SK-N-SH treated with all-trans-retinoic acid at 6 μM for 48 hours (cell line): ENCODE results near the gene SDHB.

Experiments
- ATAC-seq: fragments of 200-7000 bp; cut with Tn5 transposase; 3 replicates; pipeline ENCODE4 v1.9.1; 2020; ENCODE audit warnings: mild to moderate bottlenecking, moderate library complexity
- ARNTL ChIP-seq: fragments of 450-650 bp; formaldehyde crosslinking; IDR thresholded peaks from 2 replicates; pipeline ENCODE4 v1.5.0; 2020; ENCODE audit warnings: low read depth, mild to moderate bottlenecking, moderate library complexity, borderline replicate concordance
- BACH2 ChIP-seq: fragments of 250-450 bp; sonication (Bioruptor Pico); IDR thresholded peaks from 2 replicates; pipeline ENCODE4 v1.9.0; 2021; ENCODE audit warnings: mild to moderate bottlenecking, borderline replicate concordance
- CREB5 ChIP-seq: fragments of 250-450 bp; sonication (Bioruptor Pico); IDR thresholded peaks from 2 replicates; pipeline ENCODE4 v1.5.1; 2020; ENCODE audit warnings: low read depth, mild to moderate bottlenecking, moderate library complexity
- CSDC2 ChIP-seq: fragments of 250-450 bp; sonication (Bioruptor Pico); IDR thresholded peaks from 2 replicates; pipeline ENCODE4 v1.5.0; 2020; ENCODE audit warnings: mild to moderate bottlenecking, moderate library complexity
- CSRNP3 ChIP-seq: fragments of 250-450 bp; sonication (Bioruptor Pico); IDR thresholded peaks from 2 replicates; pipeline ENCODE4 v1.5.1; 2021; ENCODE audit warnings: mild to moderate bottlenecking, moderate library complexity
- ESRRG ChIP-seq: fragments of 250-450 bp; sonication (Bioruptor Pico); IDR thresholded peaks from 2 replicates; pipeline ENCODE4 v1.6.1; 2021; ENCODE audit warnings: mild to moderate bottlenecking
- GLIS3 ChIP-seq: fragments of 250-450 bp; sonication (Bioruptor Pico); IDR thresholded peaks from 2 replicates; pipeline ENCODE4 v1.5.0; 2020; ENCODE audit warnings: mild to moderate bottlenecking, moderate library complexity
- ISL1 ChIP-seq: fragments of 250-450 bp; sonication (Bioruptor Pico); IDR thresholded peaks from 2 replicates; pipeline ENCODE4 v2.1.2; 2022; ENCODE audit warnings: mild to moderate bottlenecking, moderate library complexity
- OSR1 ChIP-seq: fragments of 250-450 bp; sonication (Bioruptor Pico); IDR thresholded peaks from 2 replicates; pipeline ENCODE4 v1.8.0; 2022; ENCODE audit warnings: moderate library complexity, mild to moderate bottlenecking, inconsistent platforms
- PATZ1 ChIP-seq: fragments of 250-450 bp; sonication (Bioruptor Pico); IDR thresholded peaks from 2 replicates; pipeline ENCODE4 v1.8.0; 2020; ENCODE audit warnings: mild to moderate bottlenecking, moderate library complexity, borderline replicate concordance
- PPARA ChIP-seq: fragments of 250-450 bp; sonication (Bioruptor Pico); IDR thresholded peaks from 2 replicates; pipeline ENCODE4 v1.5.0; 2020; ENCODE audit warnings: mild to moderate bottlenecking, borderline replicate concordance
- SNAI2 ChIP-seq: fragments of 250-450 bp; sonication (Bioruptor Pico); IDR thresholded peaks from 2 replicates; pipeline ENCODE4 v1.5.0; 2020; ENCODE audit warnings: mild to moderate bottlenecking, moderate library complexity
- TCF4 ChIP-seq: fragments of 250-450 bp; sonication (Bioruptor Pico); IDR thresholded peaks from 2 replicates; pipeline ENCODE4 v1.8.0; 2021; ENCODE audit warnings: mild to moderate bottlenecking, moderate library complexity, borderline replicate concordance
- TOX ChIP-seq: fragments of 250-450 bp; sonication (Bioruptor Pico); IDR thresholded peaks from 2 replicates; pipeline ENCODE4 v1.8.0; 2021; ENCODE audit warnings: mild to moderate bottlenecking, moderate library complexity, borderline replicate concordance
- TSHZ2 ChIP-seq: fragments of 250-450 bp; sonication (Bioruptor Pico); IDR thresholded peaks from 2 replicates; pipeline ENCODE4 v1.5.0; 2020; ENCODE audit warnings: mild to moderate bottlenecking, moderate library complexity
- ZC3H10 ChIP-seq: fragments of 250-450 bp; sonication (Bioruptor Pico); IDR thresholded peaks from 2 replicates; pipeline ENCODE4 v1.5.1; 2021; ENCODE audit warnings: mild to moderate bottlenecking, moderate library complexity
- ZFP3 ChIP-seq: fragments of 250-450 bp; sonication (Bioruptor Pico); IDR thresholded peaks from 2 replicates; pipeline ENCODE4 v1.5.0; 2020; ENCODE audit warnings: mild to moderate bottlenecking, moderate library complexity
- ZFP30 ChIP-seq: fragments of 450-650 bp; formaldehyde crosslinking; IDR thresholded peaks from 2 replicates; pipeline ENCODE4 v1.5.0; 2022; ENCODE audit warnings: mild to moderate bottlenecking, moderate library complexity
- ZNF565 ChIP-seq: fragments of 450-650 bp; formaldehyde crosslinking; conservative IDR thresholded peaks from 2 replicates; pipeline ENCODE4 v1.5.0; 2020; ENCODE audit warnings: low read depth, mild to moderate bottlenecking, moderate library complexity
- ZNF70 ChIP-seq: fragments of 450-650 bp; formaldehyde crosslinking; IDR thresholded peaks from 2 replicates; pipeline ENCODE4 v1.5.0; 2020; ENCODE audit warnings: mild to moderate bottlenecking, moderate library complexity
- ZNF8 ChIP-seq: fragments of 450-650 bp; formaldehyde crosslinking; IDR thresholded peaks from 2 replicates; pipeline ENCODE4 v1.5.0; 2020; ENCODE audit warnings: mild to moderate bottlenecking, moderate library complexity

Gene SDHB

GRCh38 chr1:17047924-17048323, 5.9 kb downstream of the SDHB start:
- no peak for ATAC-seq
- TF ChIP-seq ISL1 (CRISPR knock-in tag) (no peak), TOX (CRISPR knock-in tag) (no peak), CREB5 (CRISPR knock-in tag) (no peak), ZFP3 (CRISPR knock-in tag) (no peak), BACH2 (CRISPR knock-in tag) (no peak), TCF4 (CRISPR knock-in tag) (no peak), ARNTL (no peak), SNAI2 (CRISPR knock-in tag) (no peak), CSDC2 (CRISPR knock-in tag) (no peak)

- no peak for ATAC-seq
- no peak for TF ChIP-seq TOX (CRISPR knock-in tag)
Observed at GRCh38 chr1:17046334-17046657, 7.5 kb downstream of the SDHB start.

- TF ChIP-seq TOX (CRISPR knock-in tag): no peak
- no peak for TF ChIP-seq CSRNP3 (CRISPR knock-in tag)
- TF ChIP-seq ZFP3 (CRISPR knock-in tag): no peak
- no peak for TF ChIP-seq ZNF8
- no peak for TF ChIP-seq TSHZ2 (CRISPR knock-in tag)
- TF ChIP-seq PATZ1: no peak
- no peak for TF ChIP-seq SNAI2 (CRISPR knock-in tag)
- TF ChIP-seq, all 23 proteins: peak for 0
- peak; percentile 76 for ATAC-seq
Observed at GRCh38 chr1:17045634-17046333, 8.0 kb downstream of the SDHB start.

- no peak for ATAC-seq
- no peak for TF ChIP-seq CSDC2 (CRISPR knock-in tag)
- no peak for TF ChIP-seq GLIS3 (CRISPR knock-in tag)
- no peak for TF ChIP-seq TOX (CRISPR knock-in tag)
- no peak for TF ChIP-seq PPARA (CRISPR knock-in tag)
- TF ChIP-seq TSHZ2 (CRISPR knock-in tag): no peak
- no peak for TF ChIP-seq OSR1 (CRISPR knock-in tag)
- no peak for TF ChIP-seq PATZ1
- TF ChIP-seq ZFP30 (CRISPR knock-in tag): no peak
- no peak for TF ChIP-seq ZNF8
- no peak for TF ChIP-seq ZNF565 (CRISPR knock-in tag)
- no peak for TF ChIP-seq ZNF70 (CRISPR knock-in tag)
- TF ChIP-seq ESRRG: no peak
- TF ChIP-seq BACH2 (CRISPR knock-in tag): no peak
- no peak for TF ChIP-seq TCF4 (CRISPR knock-in tag)
- TF ChIP-seq CREB5 (CRISPR knock-in tag): no peak
- no peak for TF ChIP-seq SNAI2 (CRISPR knock-in tag)
- no peak for TF ChIP-seq ZC3H10 (CRISPR knock-in tag)
Observed at GRCh38 chr1:17045150-17045549, 8.7 kb downstream of the SDHB start.
